MCF 10A (cell line): ENCODE measurements around the gene JPH3. TPM values are rescaled to one million over a fixed set of nuclear protein-coding genes. Genes with fewer than 3 reads are reported as not detected.

Source experiments
- BruUV-seq: library from RNA; stranded (reverse); fragments of 400-500 nt; replicated peaks from 2 replicates; lab custom pipeline; 2021; lab: Mats Ljungman, UMichigan
- CTCF ChIA-PET: fragments of 300-600 bp; sonication (Branson Sonifier 250); formaldehyde crosslinking; extraction: SDS; loops from one replicate; lab custom pipeline; 2021; ENCODE audit warnings: antibody characterized with exemption, inconsistent platforms; lab: Yijun Ruan, JAX
- POLR2A ChIA-PET: fragments of 300-600, 350-650 bp; sonication (Branson Sonifier 250); formaldehyde crosslinking; extraction: SDS; loops from one replicate; lab custom pipeline; 2020; ENCODE audit warnings: antibody characterized with exemption, inconsistent platforms; lab: Yijun Ruan, JAX
- DNase-seq: peaks from one replicate; pipeline ENCODE4 v3.0.0-alpha.2; 2018; ENCODE audit not compliant: unreplicated experiment
- H3K27ac Mint-ChIP-seq: one replicate; pipeline ENCODE4 v1.8.0; 2022; ENCODE audit warnings: mild to moderate bottlenecking, low read depth, mixed read lengths; ENCODE audit not compliant: unreplicated experiment
- H3K27me3 Mint-ChIP-seq: one replicate; pipeline ENCODE4 v1.8.0; 2022; ENCODE audit warnings: mixed read lengths; ENCODE audit not compliant: insufficient read depth, unreplicated experiment
- H3K36me3 Mint-ChIP-seq: one replicate; pipeline ENCODE4 v1.8.0; 2022; ENCODE audit warnings: mild to moderate bottlenecking, moderate library complexity, mixed read lengths; ENCODE audit not compliant: insufficient read depth, unreplicated experiment
- H3K4me1 Mint-ChIP-seq: one replicate; pipeline ENCODE4 v1.8.0; 2022; ENCODE audit warnings: mixed read lengths; ENCODE audit not compliant: insufficient read depth, unreplicated experiment
- H3K4me3 Mint-ChIP-seq: one replicate; pipeline ENCODE4 v1.8.0; 2022; ENCODE audit warnings: mild to moderate bottlenecking, moderate library complexity, mixed read lengths; ENCODE audit not compliant: unreplicated experiment
- H3K9me3 Mint-ChIP-seq: one replicate; pipeline ENCODE4 v1.8.0; 2022; ENCODE audit warnings: mixed read lengths; ENCODE audit not compliant: unreplicated experiment
- CTCF ChIP-seq: fragments of 200-600 bp; IDR thresholded peaks from one replicate; pipeline ENCODE4 v1.8.0; 2022; ENCODE audit warnings: antibody characterized with exemption, mild to moderate bottlenecking; ENCODE audit not compliant: unreplicated experiment
- intact Hi-C: fragments of 100-400 bp; cut with micrococcal nuclease; formaldehyde crosslinking; loops from 2 replicates; pipeline ENCODE4 v1.14.1; 2022
- total RNA-seq: library from RNA; stranded (reverse); gene quantifications from 2 replicates; pipeline ENCODE4 v1.2.3, GENCODE V29; 2022

JPH3 gene
- total RNA-seq, 1 experiment from 2014 or later: not detected

DNA sequence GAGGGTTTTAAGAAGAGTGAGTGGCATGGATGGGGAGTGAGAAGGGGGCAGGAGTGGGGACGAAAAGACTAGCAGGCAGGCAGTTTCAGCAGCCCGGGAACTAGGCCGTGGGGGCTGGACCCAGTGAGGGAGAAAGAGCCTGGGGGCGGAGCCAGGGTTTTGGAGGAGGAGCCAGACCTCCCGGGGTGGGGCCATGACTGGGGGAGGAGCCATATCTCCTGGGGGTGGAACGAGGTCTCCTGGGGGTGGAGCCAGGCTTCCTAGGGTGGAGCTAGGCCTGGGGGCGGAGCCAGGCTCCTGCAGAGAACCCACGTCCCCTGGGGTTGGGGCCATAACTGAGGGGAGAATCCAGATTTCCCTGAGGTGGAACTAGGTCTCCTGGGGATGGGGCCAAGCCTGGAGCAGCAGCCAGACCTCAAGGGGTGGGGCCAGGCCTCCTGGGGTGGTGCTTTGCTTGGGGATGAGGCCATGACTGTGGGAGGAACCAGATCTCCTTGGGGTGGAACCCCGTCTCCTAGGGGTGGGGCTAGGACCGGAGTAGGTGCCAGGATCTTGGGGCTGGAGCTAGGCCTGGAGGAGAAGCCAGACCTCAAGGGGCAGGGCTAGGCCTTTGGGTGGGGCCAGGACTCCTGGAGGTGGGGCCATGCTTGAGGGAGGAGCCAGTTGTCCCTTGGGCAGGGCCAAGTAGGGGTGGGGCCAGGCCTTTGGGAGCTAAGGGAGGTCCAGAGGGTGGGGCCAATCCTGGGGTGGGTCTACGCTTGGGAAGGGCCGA lies 41.7 kb upstream of the JPH3 start:
- Mint-ChIP-seq H3K9me3 (peaks cover 7% of the 10 kb centered on the region), H3K36me3 (no peaks in the 10 kb centered on the region), H3K4me3 (no peak overlapping the region), H3K27ac (no peak overlapping the region), H3K27me3 (peaks cover 21% of the 10 kb centered on the region), H3K4me1 (peaks cover 4% of the 10 kb centered on the region)
- intact Hi-C loops: no loop called here
- DNase-seq: peak; percentile 61
- CTCF ChIA-PET: interaction anchor here (0.6 to 0.8 kb wide), 2 partner anchors 10 to 76 kb away, joined by 3 to 4 read pairs; no protein-coding TSS in a partner anchor
- no TSS peak for BruUV-seq
- POLR2A ChIA-PET: no interaction called here
- TF ChIP-seq CTCF: no peak

DNA sequence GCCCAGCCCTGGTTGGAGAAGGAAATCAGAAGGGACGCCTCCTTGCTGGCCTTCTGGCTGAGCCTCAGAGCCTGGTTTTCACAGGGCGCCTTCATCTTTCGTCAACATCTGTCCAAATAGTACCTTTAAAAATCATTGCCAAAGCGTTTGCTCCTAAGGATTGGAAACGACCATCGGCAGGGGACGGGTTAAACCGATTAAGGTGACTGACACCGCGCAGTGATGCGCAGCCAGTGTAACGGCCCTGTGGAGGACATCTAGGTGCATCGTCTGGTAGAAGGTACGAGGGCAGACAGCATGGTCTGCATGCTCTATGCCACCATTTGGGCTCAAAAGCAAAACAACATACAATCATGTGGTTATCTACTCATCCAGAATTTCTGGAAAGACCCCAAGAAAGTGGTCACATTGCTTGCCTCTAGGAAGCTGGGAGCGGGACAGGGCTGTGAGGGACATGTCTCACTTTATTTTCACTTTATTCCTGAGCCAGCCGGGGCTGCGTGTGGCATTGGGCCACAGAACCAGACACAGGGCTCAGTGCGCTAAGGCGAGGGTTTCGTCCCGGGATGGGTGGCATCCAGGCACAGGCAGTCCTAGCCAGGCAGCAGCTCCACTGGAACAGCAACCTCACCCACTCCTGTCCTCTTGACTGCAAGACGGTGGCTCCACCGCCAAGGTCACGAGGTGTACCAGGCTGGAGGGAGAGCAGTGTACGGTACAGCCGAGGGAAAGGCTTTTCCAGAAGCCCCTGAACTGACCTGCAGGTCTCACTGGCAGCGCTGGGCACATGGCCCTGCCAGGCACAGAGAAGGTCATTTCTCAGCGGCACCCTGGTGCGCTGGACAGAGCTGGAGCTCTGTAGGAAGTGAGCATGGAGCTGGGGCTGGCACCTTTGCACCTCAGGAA lies 40.9 kb upstream of the JPH3 start:
- no peak overlapping the region for H3K4me3 Mint-ChIP-seq
- no peak overlapping the region for H3K27ac Mint-ChIP-seq
- ChIA-PET POLR2A (no interaction called here), CTCF (interaction anchor here (0.6 to 0.8 kb wide), 2 partner anchors 11 to 75 kb away, joined by 3 to 4 read pairs; no protein-coding TSS in a partner anchor)
- intact Hi-C loops: no loop called here
- H3K36me3 Mint-ChIP-seq: no peaks in the 10 kb centered on the region
- peaks cover 21% of the 10 kb centered on the region for H3K27me3 Mint-ChIP-seq
- no peak for TF ChIP-seq CTCF
- no TSS peak for BruUV-seq
- no peak for DNase-seq
- peaks cover 4% of the 10 kb centered on the region for H3K4me1 Mint-ChIP-seq
- H3K9me3 Mint-ChIP-seq: peaks cover 7% of the 10 kb centered on the region

DNA sequence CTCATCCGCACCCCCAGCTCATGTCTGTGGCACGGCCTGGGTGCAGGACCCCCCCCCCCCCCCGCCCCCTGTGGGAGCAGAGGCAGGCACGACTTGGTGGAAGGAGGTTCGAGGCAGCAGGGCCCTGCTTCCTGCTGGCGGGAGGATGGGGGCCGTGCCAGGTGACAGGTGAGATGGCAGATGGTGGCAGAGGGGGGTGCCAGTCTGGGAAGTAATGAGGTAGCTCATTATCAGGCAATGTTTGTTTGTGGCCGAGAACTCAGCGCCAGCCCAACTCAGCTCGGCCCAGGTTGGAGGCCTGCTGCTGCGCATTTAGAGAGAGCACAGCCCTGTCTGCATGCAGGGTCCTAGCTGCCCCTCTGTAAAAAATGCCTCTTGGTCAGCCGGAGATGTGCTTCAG lies 40.1 kb upstream of the JPH3 start:
- TF ChIP-seq CTCF: no peak
- ChIA-PET POLR2A (no interaction called here), CTCF (interaction anchor here (0.5 kb wide), 1 partner anchor 79 kb away, joined by 3 read pairs; no protein-coding TSS in a partner anchor)
- H3K27me3 Mint-ChIP-seq: peaks cover 21% of the 10 kb centered on the region
- no peaks in the 10 kb centered on the region for H3K36me3 Mint-ChIP-seq
- intact Hi-C loops: no loop called here
- H3K9me3 Mint-ChIP-seq: peaks cover 7% of the 10 kb centered on the region
- no peak for DNase-seq
- H3K4me1 Mint-ChIP-seq: peaks cover 4% of the 10 kb centered on the region
- H3K4me3 Mint-ChIP-seq: no peak overlapping the region
- BruUV-seq: no TSS peak
- H3K27ac Mint-ChIP-seq: no peak overlapping the region

DNA sequence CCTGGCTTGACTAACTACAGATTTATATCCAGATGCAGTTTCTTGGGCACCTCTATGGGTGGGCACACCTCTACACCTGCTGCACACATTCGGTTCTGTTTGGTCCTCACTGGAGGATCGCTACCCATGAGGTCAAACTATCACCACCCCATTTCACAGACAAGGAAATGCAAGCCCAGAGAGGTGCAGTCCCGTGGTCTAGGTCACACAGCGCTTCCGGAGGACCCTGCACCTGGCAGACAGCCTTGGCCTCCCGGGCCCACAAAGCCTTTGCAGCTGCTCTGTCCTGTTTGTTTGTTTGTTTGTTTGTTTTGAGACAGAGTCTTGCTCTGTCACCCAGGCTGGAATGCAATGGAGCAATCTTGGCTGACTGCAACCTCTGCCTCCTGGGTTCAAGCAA lies 39.3 kb upstream of the JPH3 start:
- Mint-ChIP-seq H3K27ac (no peak overlapping the region), H3K27me3 (peaks cover 20% of the 10 kb centered on the region), H3K4me1 (peaks cover 4% of the 10 kb centered on the region), H3K9me3 (peaks cover 7% of the 10 kb centered on the region), H3K4me3 (no peak overlapping the region), H3K36me3 (no peaks in the 10 kb centered on the region)
- ChIA-PET CTCF (interaction anchor here (0.5 kb wide), 1 partner anchor 78 kb away, joined by 3 read pairs; no protein-coding TSS in a partner anchor), POLR2A (no interaction called here)
- intact Hi-C loops: no loop called here
- no TSS peak for BruUV-seq
- no peak for TF ChIP-seq CTCF
- no peak for DNase-seq
